ENCODE measurements around the gene NELL1. TPM values are rescaled to one million over a fixed set of nuclear protein-coding genes. Genes with fewer than 3 reads are reported as not detected.

NELL1 gene
- total RNA-seq, 1 experiment from 2014 or later = not detected

DNA sequence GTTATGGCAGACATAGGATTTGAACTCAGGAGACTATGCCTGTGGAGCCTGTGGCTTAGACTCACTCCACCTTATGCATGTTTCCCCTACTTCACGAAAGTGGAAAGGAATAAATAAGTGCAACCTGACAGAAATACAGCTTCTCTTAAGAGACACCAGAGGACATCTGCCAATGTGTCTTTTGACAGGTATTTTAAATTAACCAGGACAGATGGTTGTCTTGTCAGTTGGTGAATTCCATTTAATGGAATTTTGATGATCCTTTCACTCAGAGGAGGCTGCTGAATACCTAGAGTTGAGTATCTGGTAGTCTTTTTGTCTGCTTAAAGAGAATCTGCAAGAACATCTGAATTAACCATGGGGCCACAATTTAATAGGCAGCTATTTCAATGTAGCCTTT, 46.1 kb downstream of the NELL1 start:
- H3K79me2 ChIP-seq (ENCODE audit: low read length) = no peaks in the 10 kb centered on the region
- no peaks in the 10 kb centered on the region for H3K9me3 ChIP-seq (ENCODE audit: low read length)
- BruUV-seq (replicated peaks) = no TSS peak
- no peaks in the 10 kb centered on the region for H3K4me1 ChIP-seq (ENCODE audit: insufficient read depth, low read length)
- no peaks in the 10 kb centered on the region for H3K27me3 ChIP-seq (ENCODE audit: low read length)
- H4K20me1 ChIP-seq (ENCODE audit: low read length) = no peaks in the 10 kb centered on the region
- CTCF ChIA-PET = no interaction called here
- no peaks in the 10 kb centered on the region for H3K9me2 ChIP-seq (replicated peaks; ENCODE audit: low read length)
- H2AFZ ChIP-seq (ENCODE audit: low read length) = no peak overlapping the region
- TF ChIP-seq CTCF (conservative IDR thresholded peaks at IDR 0.05; ENCODE audit: low read depth, low read length) = no peak
- TF ChIP-seq EZH2phosphoT487 (IDR thresholded peaks at IDR 0.05; ENCODE audit: borderline replicate concordance, low read length) = no peak
- TF ChIP-seq EZH2 (IDR thresholded peaks at IDR 0.05; ENCODE audit: low read length, unreplicated experiment) = no peak
- H3K4me3 ChIP-seq (ENCODE audit: low read length) = no peak overlapping the region
- no peak overlapping the region for H3K9ac ChIP-seq (ENCODE audit: low read length)
- no peak overlapping the region for H3K4me2 ChIP-seq (ENCODE audit: low read length)
- intact Hi-C loops (cut with micrococcal nuclease) = no loop called here
- no peak for ATAC-seq
- no peak for DNase-seq
- POLR2A ChIA-PET (ENCODE audit: unreplicated experiment) = no interaction called here
- no peaks in the 10 kb centered on the region for H3F3A ChIP-seq (ENCODE audit: low read length, unreplicated experiment)
- no peaks in the 10 kb centered on the region for H3K36me3 ChIP-seq (ENCODE audit: low read depth, low read length)
- no peak overlapping the region for H3K27ac ChIP-seq (ENCODE audit: low read length)

DNA sequence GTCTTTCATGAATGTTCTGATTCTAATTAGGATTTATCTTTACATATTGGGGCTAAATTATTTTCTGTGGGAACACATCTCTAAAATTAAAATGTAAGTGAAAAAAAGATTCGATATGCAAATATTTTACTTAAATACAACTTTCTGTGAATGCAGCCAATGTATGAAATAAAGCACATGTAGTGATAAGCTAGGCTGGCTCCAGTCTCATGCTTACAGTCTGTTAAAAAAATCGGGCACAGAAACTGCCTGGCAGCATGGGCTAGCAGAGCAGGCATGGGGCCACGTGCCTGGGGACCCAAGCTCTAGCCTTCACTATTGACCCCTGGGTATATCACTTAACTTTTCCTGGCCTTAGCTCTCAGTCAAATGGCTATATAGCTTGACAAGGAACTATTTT, 46.5 kb downstream of the NELL1 start:
- Histone ChIP-seq H3K4me3 (ENCODE audit: low read length) (no peak overlapping the region), H3F3A (ENCODE audit: low read length, unreplicated experiment) (no peaks in the 10 kb centered on the region), H3K36me3 (ENCODE audit: low read depth, low read length) (no peaks in the 10 kb centered on the region), H3K9ac (ENCODE audit: low read length) (no peak overlapping the region), H3K9me2 (replicated peaks; ENCODE audit: low read length) (no peaks in the 10 kb centered on the region), H3K79me2 (ENCODE audit: low read length) (no peaks in the 10 kb centered on the region), H4K20me1 (ENCODE audit: low read length) (no peaks in the 10 kb centered on the region), H3K4me1 (ENCODE audit: insufficient read depth, low read length) (no peaks in the 10 kb centered on the region), H3K4me2 (ENCODE audit: low read length) (no peak overlapping the region), H3K27ac (ENCODE audit: low read length) (no peak overlapping the region), H2AFZ (ENCODE audit: low read length) (no peak overlapping the region), H3K27me3 (ENCODE audit: low read length) (no peaks in the 10 kb centered on the region), H3K9me3 (ENCODE audit: low read length) (no peaks in the 10 kb centered on the region)
- ATAC-seq (no peak), DNase-seq (no peak)
- intact Hi-C loops (cut with micrococcal nuclease) = no loop called here
- no peak for TF ChIP-seq EZH2 (IDR thresholded peaks at IDR 0.05; ENCODE audit: low read length, unreplicated experiment)
- no peak for TF ChIP-seq EZH2phosphoT487 (IDR thresholded peaks at IDR 0.05; ENCODE audit: borderline replicate concordance, low read length)
- TF ChIP-seq CTCF (conservative IDR thresholded peaks at IDR 0.05; ENCODE audit: low read depth, low read length) = no peak
- CTCF ChIA-PET = no interaction called here
- POLR2A ChIA-PET (ENCODE audit: unreplicated experiment) = no interaction called here
- no TSS peak for BruUV-seq (replicated peaks)

DNA sequence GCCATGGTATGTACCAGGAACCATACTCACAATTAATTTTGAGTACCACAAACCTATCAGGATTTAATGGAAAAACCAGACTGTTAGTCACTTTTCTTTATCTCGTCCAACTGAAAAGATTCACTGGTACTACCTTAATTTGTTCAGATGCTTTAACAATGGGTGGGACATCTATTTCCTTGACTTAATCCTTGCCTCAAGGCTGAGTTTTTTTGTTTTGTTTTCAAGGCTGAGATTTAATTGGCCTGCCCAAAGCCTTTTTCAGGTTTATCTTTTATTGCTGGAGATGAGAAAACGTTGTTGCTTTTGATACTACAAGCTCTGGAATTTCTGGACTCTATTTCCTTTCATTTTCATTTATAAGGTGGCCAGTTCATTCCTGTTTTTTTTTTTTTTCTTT, 50.4 kb downstream of the NELL1 start:
- H3K9me2 ChIP-seq (replicated peaks; ENCODE audit: low read length) = no peaks in the 10 kb centered on the region
- no TSS peak for BruUV-seq (replicated peaks)
- CTCF ChIA-PET = no interaction called here

More for the DNA sequence above, 50.4 kb downstream of the NELL1 start:
- POLR2A ChIA-PET (ENCODE audit: unreplicated experiment) = no interaction called here
- TF ChIP-seq EZH2phosphoT487 (IDR thresholded peaks at IDR 0.05; ENCODE audit: borderline replicate concordance, low read length) (no peak), CTCF (conservative IDR thresholded peaks at IDR 0.05; ENCODE audit: low read depth, low read length) (no peak), EZH2 (IDR thresholded peaks at IDR 0.05; ENCODE audit: low read length, unreplicated experiment) (no peak)
- no peaks in the 10 kb centered on the region for H3K79me2 ChIP-seq (ENCODE audit: low read length)
- no peak overlapping the region for H3K27ac ChIP-seq (ENCODE audit: low read length)
- no peak overlapping the region for H2AFZ ChIP-seq (ENCODE audit: low read length)
- H3K4me1 ChIP-seq (ENCODE audit: insufficient read depth, low read length) = no peaks in the 10 kb centered on the region
- H3K36me3 ChIP-seq (ENCODE audit: low read depth, low read length) = no peaks in the 10 kb centered on the region
- no peaks in the 10 kb centered on the region for H3F3A ChIP-seq (ENCODE audit: low read length, unreplicated experiment)
- H4K20me1 ChIP-seq (ENCODE audit: low read length) = no peaks in the 10 kb centered on the region
- H3K9ac ChIP-seq (ENCODE audit: low read length) = no peak overlapping the region
- no peak overlapping the region for H3K4me3 ChIP-seq (ENCODE audit: low read length)
- no peak for DNase-seq
- H3K9me3 ChIP-seq (ENCODE audit: low read length) = no peaks in the 10 kb centered on the region
- H3K27me3 ChIP-seq (ENCODE audit: low read length) = no peaks in the 10 kb centered on the region
- no peak for ATAC-seq
- H3K4me2 ChIP-seq (ENCODE audit: low read length) = no peak overlapping the region
- intact Hi-C loops (cut with micrococcal nuclease) = no loop called here
